ENCODE results near the gene LRMDA. TPM values are rescaled to one million over a fixed set of nuclear protein-coding genes. Genes with fewer than 3 reads are reported as not detected.

The LRMDA gene
- total RNA-seq, 6 donors from 2014 or later: 12.8 to 185 (median 18.1) TPM

DNA sequence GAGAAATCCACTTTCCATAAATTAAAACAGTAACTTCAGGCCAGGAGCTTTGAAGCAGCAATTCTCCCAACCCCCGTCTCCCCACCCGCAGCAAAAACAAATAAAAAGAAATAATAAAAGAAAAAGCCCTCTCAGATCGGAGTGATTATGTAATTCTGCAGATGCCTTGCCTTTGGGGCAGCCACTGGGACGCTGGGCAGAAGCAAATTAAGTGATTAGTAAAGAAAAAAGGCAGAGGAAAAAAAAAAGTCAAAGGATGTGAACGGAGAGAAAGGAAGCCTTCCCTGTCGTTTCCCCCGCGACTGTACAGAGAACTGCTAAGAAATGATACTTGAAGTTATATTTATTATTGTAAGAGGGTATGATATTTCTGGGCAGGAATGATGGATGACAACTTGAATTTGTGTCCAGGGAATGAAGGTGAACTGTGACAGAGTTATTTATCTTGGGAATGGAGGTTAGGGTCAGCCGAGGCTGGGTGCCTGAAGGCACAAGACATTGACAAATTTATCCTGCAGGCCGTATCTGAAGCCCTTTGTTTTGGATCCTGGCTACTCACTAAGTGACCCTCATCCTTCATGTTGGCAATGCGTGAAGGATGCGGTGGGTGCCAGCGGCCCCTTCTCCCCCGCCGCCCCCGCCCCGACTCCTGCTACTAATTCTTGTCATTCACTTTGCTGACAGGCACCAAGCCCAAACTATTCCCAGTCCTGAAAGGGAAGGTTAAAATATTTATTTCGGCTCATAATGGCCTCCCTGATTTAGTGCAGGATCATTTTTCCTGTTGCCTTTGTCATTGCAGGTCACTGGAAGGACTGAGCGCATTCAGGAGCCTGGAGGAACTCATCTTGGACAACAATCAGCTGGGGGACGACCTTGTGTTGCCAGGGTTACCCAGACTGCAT lies 604.0 kb downstream of the LRMDA start:
- TF ChIP-seq EP300 (IDR thresholded peaks at IDR 0.05) (no peak), POLR2A (IDR thresholded peaks at IDR 0.05) (no peak), POLR2AphosphoS5 (IDR thresholded peaks at IDR 0.05) (no peak)
- TF ChIP-seq, protein P1, sequence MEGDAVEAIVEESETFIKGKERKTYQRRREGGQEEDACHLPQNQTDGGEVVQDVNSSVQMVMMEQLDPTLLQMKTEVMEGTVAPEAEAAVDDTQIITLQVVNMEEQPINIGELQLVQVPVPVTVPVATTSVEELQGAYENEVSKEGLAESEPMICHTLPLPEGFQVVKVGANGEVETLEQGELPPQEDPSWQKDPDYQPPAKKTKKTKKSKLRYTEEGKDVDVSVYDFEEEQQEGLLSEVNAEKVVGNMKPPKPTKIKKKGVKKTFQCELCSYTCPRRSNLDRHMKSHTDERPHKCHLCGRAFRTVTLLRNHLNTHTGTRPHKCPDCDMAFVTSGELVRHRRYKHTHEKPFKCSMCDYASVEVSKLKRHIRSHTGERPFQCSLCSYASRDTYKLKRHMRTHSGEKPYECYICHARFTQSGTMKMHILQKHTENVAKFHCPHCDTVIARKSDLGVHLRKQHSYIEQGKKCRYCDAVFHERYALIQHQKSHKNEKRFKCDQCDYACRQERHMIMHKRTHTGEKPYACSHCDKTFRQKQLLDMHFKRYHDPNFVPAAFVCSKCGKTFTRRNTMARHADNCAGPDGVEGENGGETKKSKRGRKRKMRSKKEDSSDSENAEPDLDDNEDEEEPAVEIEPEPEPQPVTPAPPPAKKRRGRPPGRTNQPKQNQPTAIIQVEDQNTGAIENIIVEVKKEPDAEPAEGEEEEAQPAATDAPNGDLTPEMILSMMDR (IDR thresholded peaks at IDR 0.05): no peak
- ATAC-seq (ENCODE audit: low FRiP score in 2 of 2): no peak
- H3K4me3 ChIP-seq: peak overlapping the region in 2 of 4 donors; percentile 28 to 33
- peak in 1 of 2 donors; percentile 41 for DNase-seq
- H3K27me3 ChIP-seq: no peaks in the 10 kb centered on the region
- WGBS, 2 donors: 52 to 64% methylated on average over 19 to 20 of the region's 20 CpGs
- peaks cover 12 to 30% (median 27%) of the 10 kb centered on the region in 4 donors for H3K4me1 ChIP-seq
- H3K27ac ChIP-seq: peak overlapping the region in 1 of 4 donors; percentile 1
- peaks cover 0 to 8% (median 5%) of the 10 kb centered on the region in 4 donors for H3K9me3 ChIP-seq
- H3K36me3 ChIP-seq: no peaks in the 10 kb centered on the region

DNA sequence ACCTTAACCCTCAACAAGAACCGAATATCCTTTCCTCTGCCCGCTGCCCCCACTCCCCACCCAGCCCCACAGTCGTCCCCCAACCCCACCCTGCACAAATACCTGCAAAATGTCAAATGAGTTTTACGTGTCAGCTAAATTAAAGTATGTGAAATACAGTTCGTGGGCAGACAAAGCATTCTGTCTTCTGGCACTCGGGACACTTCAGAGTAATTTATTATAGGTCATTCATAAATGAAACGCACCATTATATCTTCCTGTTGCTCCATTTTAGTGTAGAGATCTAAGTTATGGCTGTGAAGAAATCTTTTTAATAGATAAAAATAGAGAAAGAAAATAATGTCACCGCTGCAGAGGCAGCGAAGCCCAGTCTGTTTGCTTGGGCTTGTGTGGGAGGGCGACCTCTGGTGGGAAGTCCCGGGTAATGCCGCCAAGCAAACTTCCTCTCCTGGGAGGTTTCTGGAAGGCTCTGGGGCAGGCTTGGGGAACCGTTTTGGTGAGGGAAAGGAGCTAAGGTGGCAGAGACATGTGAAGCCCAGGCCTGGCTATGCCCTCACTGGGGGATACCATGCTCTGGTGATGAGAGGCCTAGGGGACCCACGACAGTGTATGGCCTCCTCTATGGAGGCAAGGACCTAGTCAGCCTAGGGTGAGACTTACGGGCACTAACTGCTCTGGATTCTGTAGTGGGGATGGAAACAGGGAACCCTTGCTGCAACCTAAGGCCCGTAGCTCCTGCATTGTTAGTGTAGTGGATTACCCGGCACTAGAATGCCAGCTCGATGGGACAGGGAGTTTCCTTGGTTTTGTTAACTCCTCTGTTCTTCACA lies 604.9 kb downstream of the LRMDA start:
- TF ChIP-seq POLR2AphosphoS5 (IDR thresholded peaks at IDR 0.05) (peak in 1 of 2 donors; percentile 26), EP300 (IDR thresholded peaks at IDR 0.05) (no peak), POLR2A (IDR thresholded peaks at IDR 0.05) (no peak)
- TF ChIP-seq, protein P1 (IDR thresholded peaks at IDR 0.05): peak; percentile 71 to 97 (median 85)
- peaks cover 12 to 30% (median 27%) of the 10 kb centered on the region in 4 donors for H3K4me1 ChIP-seq
- ATAC-seq (ENCODE audit: low FRiP score in 2 of 2) (peak; percentile 78 to 91), DNase-seq (peak in 1 of 2 donors; percentile 70)
- H3K9me3 ChIP-seq: peaks cover 0 to 8% (median 5%) of the 10 kb centered on the region in 4 donors
- H3K27me3 ChIP-seq: no peaks in the 10 kb centered on the region
- H3K4me3 ChIP-seq: peak overlapping the region in 2 of 4 donors; percentile 28 to 33
- H3K27ac ChIP-seq: peak overlapping the region in 1 of 4 donors; percentile 1
- WGBS, 2 donors: 28 to 33% methylated on average over 16 to 17 of the region's 18 CpGs
- H3K36me3 ChIP-seq: no peaks in the 10 kb centered on the region

DNA sequence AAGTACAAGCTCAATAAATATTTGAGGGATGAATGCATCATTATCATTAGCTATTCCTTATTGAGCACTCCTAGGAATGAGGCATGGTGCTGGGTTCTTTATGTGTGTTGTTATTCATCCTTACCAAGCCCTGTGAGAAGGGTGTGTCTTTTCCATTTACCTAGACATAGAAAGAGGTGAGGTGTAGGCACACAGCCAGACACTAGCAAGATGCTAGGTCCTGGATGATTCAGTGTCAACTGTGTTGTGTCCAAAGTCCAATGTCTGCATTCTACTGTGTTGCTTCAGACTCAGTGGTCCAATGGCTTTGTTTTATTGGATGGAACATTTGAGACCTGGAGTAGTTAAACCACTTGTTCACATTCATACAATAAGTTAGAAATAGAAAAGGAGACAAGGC lies 605.5 kb downstream of the LRMDA start:
- Histone ChIP-seq H3K36me3 (no peaks in the 10 kb centered on the region), H3K27me3 (no peaks in the 10 kb centered on the region), H3K27ac (no peak overlapping the region), H3K9me3 (peaks cover 0 to 8% (median 5%) of the 10 kb centered on the region in 4 donors), H3K4me3 (no peak overlapping the region), H3K4me1 (peaks cover 12 to 30% (median 27%) of the 10 kb centered on the region in 4 donors)
- DNase-seq (no peak), ATAC-seq (ENCODE audit: low FRiP score in 2 of 2) (no peak)
- no peak for TF ChIP-seq POLR2AphosphoS5 (IDR thresholded peaks at IDR 0.05)
- no peak for TF ChIP-seq EP300 (IDR thresholded peaks at IDR 0.05)
- TF ChIP-seq POLR2A (IDR thresholded peaks at IDR 0.05): no peak
- TF ChIP-seq, protein P1 (IDR thresholded peaks at IDR 0.05): no peak

DNA sequence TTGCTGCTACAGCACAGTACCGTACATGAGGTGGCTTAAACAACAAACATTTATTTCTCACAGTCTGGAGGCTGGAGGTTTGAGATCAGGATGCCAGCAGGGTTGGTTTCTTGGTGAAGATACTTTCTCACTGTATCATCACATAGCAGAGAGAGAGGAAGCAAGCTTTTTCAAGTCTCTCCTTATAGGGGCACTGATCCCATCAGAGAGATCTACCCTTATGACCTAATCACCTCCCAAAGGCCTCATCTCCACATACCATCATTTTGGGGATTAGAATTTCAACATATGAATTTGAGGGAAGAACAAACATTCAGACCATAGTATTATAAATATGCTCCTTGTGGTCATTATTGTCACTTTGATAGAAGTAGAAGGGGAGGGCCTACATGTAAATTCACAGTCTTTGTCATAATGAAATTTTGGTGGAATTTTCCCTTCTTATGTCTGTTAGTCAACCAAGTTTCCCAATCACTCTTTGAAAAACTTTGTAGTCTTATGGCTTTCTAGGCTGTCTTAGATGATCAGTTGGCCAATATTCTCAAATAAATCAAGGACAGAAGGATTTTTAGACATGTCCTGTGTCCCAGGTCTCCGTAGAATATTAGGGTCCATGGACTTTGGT lies 606.2 kb downstream of the LRMDA start:
- Histone ChIP-seq H3K9me3 (peaks cover 0 to 8% (median 5%) of the 10 kb centered on the region in 4 donors), H3K27me3 (no peaks in the 10 kb centered on the region), H3K36me3 (no peaks in the 10 kb centered on the region), H3K4me3 (no peak overlapping the region), H3K27ac (no peak overlapping the region), H3K4me1 (peaks cover 12 to 30% (median 27%) of the 10 kb centered on the region in 4 donors)
- DNase-seq: no peak
- WGBS, 2 donors: 88 to 92% methylated on average over 2 of the region's 2 CpGs
- no peak for ATAC-seq (ENCODE audit: low FRiP score in 2 of 2)
- no peak for TF ChIP-seq EP300 (IDR thresholded peaks at IDR 0.05)
